MM.1S (cell line): Measurements from ENCODE around the gene DBF4.

Experiments used
- EZH2 ChIP-seq: fragments of 300-600 bp; sonication (generic); optimal IDR thresholded peaks from 2 replicates; pipeline ENCODE3; 2017; ENCODE audit warnings: low read depth, mild to moderate bottlenecking, antibody characterized with exemption, low read length, mixed read lengths
- EZH2phosphoT487 ChIP-seq: fragments of 300-600 bp; sonication (generic); IDR thresholded peaks from 2 replicates; pipeline ENCODE4 v1.6.1; 2018; ENCODE audit warnings: antibody characterized with exemption, low read length
- TF ChIP-seq, protein P1 (sequence below): fragments of 300-600 bp; sonication (generic); IDR thresholded peaks from 2 replicates; pipeline ENCODE4 v1.5.1; 2016; ENCODE audit warnings: antibody characterized with exemption, low read length, mixed read lengths

DNA sequence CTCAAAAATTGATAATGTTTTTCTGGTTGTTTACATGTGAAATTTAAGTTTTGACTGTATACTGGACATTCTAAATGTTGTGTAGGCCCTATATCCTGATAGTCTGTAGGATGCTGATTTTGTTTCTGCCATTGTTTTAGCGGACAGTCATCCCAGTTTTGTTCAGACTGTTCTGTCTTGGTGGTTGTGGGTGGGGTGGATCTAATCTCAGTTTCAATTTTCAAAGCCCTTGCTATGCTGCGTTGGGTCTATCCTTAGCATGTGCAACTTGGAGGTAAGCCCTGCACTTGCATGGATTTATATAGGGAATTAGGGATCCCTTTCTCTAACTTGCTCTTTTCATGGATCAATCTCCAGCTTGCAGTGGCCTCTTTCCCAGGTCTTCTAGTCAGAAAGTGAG, 19.1 kb downstream of the DBF4 start:
- TF ChIP-seq, protein P1, sequence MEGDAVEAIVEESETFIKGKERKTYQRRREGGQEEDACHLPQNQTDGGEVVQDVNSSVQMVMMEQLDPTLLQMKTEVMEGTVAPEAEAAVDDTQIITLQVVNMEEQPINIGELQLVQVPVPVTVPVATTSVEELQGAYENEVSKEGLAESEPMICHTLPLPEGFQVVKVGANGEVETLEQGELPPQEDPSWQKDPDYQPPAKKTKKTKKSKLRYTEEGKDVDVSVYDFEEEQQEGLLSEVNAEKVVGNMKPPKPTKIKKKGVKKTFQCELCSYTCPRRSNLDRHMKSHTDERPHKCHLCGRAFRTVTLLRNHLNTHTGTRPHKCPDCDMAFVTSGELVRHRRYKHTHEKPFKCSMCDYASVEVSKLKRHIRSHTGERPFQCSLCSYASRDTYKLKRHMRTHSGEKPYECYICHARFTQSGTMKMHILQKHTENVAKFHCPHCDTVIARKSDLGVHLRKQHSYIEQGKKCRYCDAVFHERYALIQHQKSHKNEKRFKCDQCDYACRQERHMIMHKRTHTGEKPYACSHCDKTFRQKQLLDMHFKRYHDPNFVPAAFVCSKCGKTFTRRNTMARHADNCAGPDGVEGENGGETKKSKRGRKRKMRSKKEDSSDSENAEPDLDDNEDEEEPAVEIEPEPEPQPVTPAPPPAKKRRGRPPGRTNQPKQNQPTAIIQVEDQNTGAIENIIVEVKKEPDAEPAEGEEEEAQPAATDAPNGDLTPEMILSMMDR, result no peak
- TF ChIP-seq EZH2phosphoT487 (no peak), EZH2 (no peak)
